Endothelial cell of umbilical vein (primary cell): Measurements from ENCODE around the gene MYO9B. TPM values are rescaled to one million over a fixed set of nuclear protein-coding genes. Genes with fewer than 3 reads are reported as not detected.

Experiments used
- BruUV-seq: library from RNA; stranded (reverse); fragments of 400-500 nt; replicated peaks from 2 replicates; lab custom pipeline; 2021; lab: Mats Ljungman, UMichigan
- CTCF ChIA-PET: fragments of 300-600, 350-600 bp; sonication (Branson Sonifier 250); formaldehyde crosslinking; loops from one replicate; lab custom pipeline; 2021; ENCODE audit warnings: antibody characterized with exemption, inconsistent platforms; lab: Charles Lee
- POLR2A ChIA-PET: fragments of 300-600, 350-600 bp; sonication (Branson Sonifier 250); formaldehyde crosslinking; loops from one replicate; lab custom pipeline; 2021; ENCODE audit warnings: antibody characterized with exemption, inconsistent platforms; lab: Charles Lee
- DNase-seq: peaks from one replicate; pipeline ENCODE4 v3.0.0-alpha.2; 2011; ENCODE audit warnings: low read depth, low spot score
- FAIRE-seq: peaks from 2 replicates; lab custom pipeline; 2011; peaks lifted over from hg19 to GRCh38; lab: Jason Lieb, UNC
- H2AFZ ChIP-seq: 2 replicates; pipeline ENCODE4 v1.6.0; 2012; ENCODE audit warnings: low read depth, low read length, control low read depth, inconsistent platforms
- H3K27ac ChIP-seq: 2 replicates; pipeline ENCODE4 v1.5.1; 2011; ENCODE audit warnings: low read depth, mild to moderate bottlenecking, control low read depth, low read length, moderate library complexity; ENCODE audit not compliant: insufficient read depth
- H3K27me3 ChIP-seq, 2 experiments: 2 replicates each; pipeline versions ENCODE4 v1.6.0 to v1.6.1; 2011; ENCODE audit warnings: low read length in 2 of 2, mixed read lengths in 1 of 2; ENCODE audit not compliant: control insufficient read depth in 2 of 2, insufficient read depth in 2 of 2
- H3K36me3 ChIP-seq, 2 experiments: 2 replicates in 1 of 2; 3 replicates in 1 of 2; pipeline ENCODE4 v1.5.1; 2011; ENCODE audit warnings: low read length in 2 of 2, mild to moderate bottlenecking in 1 of 2, moderate library complexity in 1 of 2; ENCODE audit not compliant: control insufficient read depth in 2 of 2, insufficient read depth in 2 of 2; ENCODE audit errors: extremely low read depth in 1 of 2
- H3K4me1 ChIP-seq: 3 replicates; pipeline ENCODE4 v1.5.1; 2011; ENCODE audit warnings: mild to moderate bottlenecking, low read length; ENCODE audit not compliant: control insufficient read depth, insufficient read depth; ENCODE audit errors: extremely low read depth
- H3K4me2 ChIP-seq: 2 replicates; pipeline ENCODE4 v1.6.1; 2011; ENCODE audit warnings: low read length, control low read depth, mixed read lengths; ENCODE audit not compliant: insufficient read depth
- H3K4me3 ChIP-seq, 3 experiments: fragments of 200-600 bp in 1 of 3; sonication (generic), shearing (Covaris generic) in 1 of 3; replicated peaks in 1 of 3; 2 replicates each; pipeline ENCODE4 v1.5.1; 2011 to 2016; ENCODE audit warnings: control low read depth in 3 of 3, low read length in 3 of 3, mild to moderate bottlenecking in 2 of 3, inconsistent platforms in 1 of 3, low read depth in 1 of 3, moderate library complexity in 1 of 3; ENCODE audit not compliant: insufficient read depth in 1 of 3
- H3K79me2 ChIP-seq: 2 replicates; pipeline ENCODE4 v1.6.0; 2012; ENCODE audit warnings: low read length, inconsistent platforms; ENCODE audit not compliant: control insufficient read depth, insufficient read depth
- H3K9ac ChIP-seq: replicated peaks from 2 replicates; pipeline ENCODE3; 2011; ENCODE audit warnings: low read length, control low read depth; ENCODE audit not compliant: insufficient read depth; ENCODE audit errors: extremely low read depth
- H3K9me1 ChIP-seq: replicated peaks from 3 replicates; pipeline ENCODE4 v1.6.0; 2011; ENCODE audit warnings: mild to moderate bottlenecking, low read length; ENCODE audit not compliant: control insufficient read depth, insufficient read depth; ENCODE audit errors: extremely low read depth
- H3K9me3 ChIP-seq: replicated peaks from 2 replicates; pipeline ENCODE4 v1.5.1; 2012; ENCODE audit warnings: low read length, inconsistent platforms; ENCODE audit not compliant: control insufficient read depth, insufficient read depth
- H4K20me1 ChIP-seq: replicated peaks from 2 replicates; pipeline ENCODE3; 2011; ENCODE audit warnings: mild to moderate bottlenecking, low read length; ENCODE audit not compliant: control insufficient read depth, insufficient read depth; ENCODE audit errors: extremely low read depth
- EZH2 ChIP-seq: IDR thresholded peaks from 2 replicates; pipeline ENCODE4 v1.6.1; 2012; ENCODE audit warnings: borderline replicate concordance, low read depth, mild to moderate bottlenecking, moderate library complexity, low read length, inconsistent platforms; ENCODE audit not compliant: severe bottlenecking
- FOS ChIP-seq: IDR thresholded peaks from 2 replicates; pipeline ENCODE4 v1.6.1; 2011; ENCODE audit warnings: mild to moderate bottlenecking, low read length, moderate library complexity, borderline replicate concordance; ENCODE audit not compliant: insufficient read depth
- GATA2 ChIP-seq: IDR thresholded peaks from 2 replicates; pipeline ENCODE4 v1.7.0; 2011; ENCODE audit warnings: low read depth, mild to moderate bottlenecking, moderate library complexity, mixed read lengths, low read length; ENCODE audit not compliant: insufficient read length, insufficient read depth
- JUN ChIP-seq: IDR thresholded peaks from 2 replicates; pipeline ENCODE4 v1.6.1; 2011; ENCODE audit warnings: borderline replicate concordance, low read depth; ENCODE audit not compliant: insufficient read length, insufficient read depth
- MYC ChIP-seq: IDR thresholded peaks from one replicate; pipeline ENCODE4 v1.6.1; 2011; ENCODE audit warnings: mild to moderate bottlenecking, low read depth, low read length
- POLR2A ChIP-seq: IDR thresholded peaks from 2 replicates; pipeline ENCODE4 v1.6.1; 2012; ENCODE audit warnings: low read depth, mild to moderate bottlenecking, control low read depth, low read length
- POLR2AphosphoS5 ChIP-seq: IDR thresholded peaks from 2 replicates; pipeline ENCODE4 v1.6.1; 2012; ENCODE audit warnings: low read depth, mild to moderate bottlenecking, control low read depth, low read length, moderate library complexity; ENCODE audit not compliant: insufficient read depth
- dilution Hi-C: fragments of 300-500 bp; cut with MboI; formaldehyde crosslinking; loops from one replicate; pipeline ENCODE4 v1.15.0; 2019; ENCODE audit warnings: low sequenced_read_pairs; ENCODE audit not compliant: extremely low pct_ligation_motif_present
- intact Hi-C: fragments of 100-400 bp; cut with micrococcal nuclease; formaldehyde crosslinking; loops from one replicate; pipeline ENCODE4 v1.10.0; 2022
- polyA plus RNA-seq, 4 experiments: library from polyadenylated mRNA; depleted of rRNA in 3 of 4; stranded (reverse) in 3 of 4; unstranded in 1 of 4; fragments of >200 nt; gene quantifications; 2 replicates each; pipeline versions ENCODE4 v1.2.1 to v1.2.3, GENCODE V29; 2011 to 2012; ENCODE audit warnings: missing spikeins in 1 of 4
- total RNA-seq: library from RNA; stranded (reverse); gene quantifications from 2 replicates; pipeline ENCODE4 v1.2.3, GENCODE V29; 2021
- TF ChIP-seq, protein P1 (sequence below): IDR thresholded peaks from 2 replicates; pipeline ENCODE4 v1.6.1; 2011; ENCODE audit not compliant: insufficient read depth, insufficient read length
- TF ChIP-seq, protein P2 (sequence below), 2 donors: IDR thresholded peaks; 1 replicate in 1 of 2; 2 replicates in 1 of 2; pipeline ENCODE4 v1.5.1; 2011; ENCODE audit warnings: low read length in 2 of 2, mild to moderate bottlenecking in 2 of 2, moderate library complexity in 2 of 2, control low read depth in 1 of 2, inconsistent platforms in 1 of 2, low read depth in 1 of 2; ENCODE audit not compliant: insufficient read depth in 1 of 2; ENCODE audit errors: extremely low read depth in 1 of 2

MYO9B gene
- total and polyA plus RNA-seq, 2 donors (not counting 3 experiments of a cell fraction or from before 2014, with no cell fraction given): 64.4 to 119 TPM

DNA sequence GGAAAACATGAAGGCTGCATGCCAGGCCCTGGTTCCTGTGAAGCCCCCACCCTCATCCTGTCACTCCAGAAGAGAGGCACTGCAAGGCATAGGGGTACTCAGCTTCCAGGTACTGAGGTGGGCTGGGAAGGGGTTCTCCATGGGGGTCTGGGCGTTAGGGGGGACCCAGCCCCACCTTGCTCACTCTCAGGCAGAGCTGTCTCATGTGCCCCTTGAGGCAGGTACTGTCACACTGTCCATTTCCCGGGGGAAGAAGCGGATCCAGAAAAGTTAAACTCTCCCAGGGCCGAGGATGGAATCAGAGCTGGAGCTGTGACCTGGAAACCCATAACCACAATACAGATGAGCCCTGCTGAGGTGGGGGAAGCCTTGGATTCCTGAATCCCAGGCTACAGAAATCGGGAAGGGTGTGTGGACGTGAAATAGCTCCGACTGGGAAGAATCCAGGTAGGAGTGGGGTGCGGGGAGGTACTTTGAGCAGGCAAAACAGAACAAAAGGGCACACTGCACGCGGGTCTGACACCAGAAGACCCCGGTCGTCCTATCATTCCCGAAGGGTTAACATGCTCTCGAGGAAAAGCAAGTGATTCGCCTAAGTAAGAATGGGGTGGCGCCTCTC lies 139.0 kb downstream of the MYO9B start:
- ChIA-PET POLR2A (interaction anchor here (1.3 kb wide), 1 partner anchor 52 kb away, joined by 5 read pairs; the partner anchor contains the start of gene BABAM1), CTCF (interaction anchor here (1.1 to 2.3 kb wide), 5 partner anchors 9 to 91 kb away, joined by 3 to 16 read pairs (median 4); partner anchors contain the start of gene MRPL34)
- Histone ChIP-seq H3K9ac (peak overlapping the region; percentile 87), H3K79me2 (no peaks in the 10 kb centered on the region), H3K36me3 (peaks cover 0 to 20% of the 10 kb centered on the region in 2 experiments), H3K27me3 (no peaks in the 10 kb centered on the region), H2AFZ (peak overlapping the region; percentile 83), H3K4me3 (peak overlapping the region; percentile 2 to 66 (median 54)), H3K4me1 (peaks cover 7% of the 10 kb centered on the region), H3K4me2 (peak overlapping the region; percentile 84), H4K20me1 (no peaks in the 10 kb centered on the region), H3K9me3 (no peaks in the 10 kb centered on the region), H3K9me1 (no peaks in the 10 kb centered on the region), H3K27ac (peak overlapping the region; percentile 88)
- FAIRE-seq: no peak
- dilution Hi-C loops (no loop called here), intact Hi-C loops (loop anchor here (1.0 kb wide), 1 partner anchor 12 kb away; the partner anchor contains the start of gene OCEL1)
- TF ChIP-seq, protein P1, sequence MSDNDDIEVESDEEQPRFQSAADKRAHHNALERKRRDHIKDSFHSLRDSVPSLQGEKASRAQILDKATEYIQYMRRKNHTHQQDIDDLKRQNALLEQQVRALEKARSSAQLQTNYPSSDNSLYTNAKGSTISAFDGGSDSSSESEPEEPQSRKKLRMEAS: no peak
- no peak for TF ChIP-seq POLR2AphosphoS5
- no peak for TF ChIP-seq EZH2
- no peak for TF ChIP-seq FOS
- no peak for TF ChIP-seq GATA2
- no peak for TF ChIP-seq JUN
- TF ChIP-seq MYC: no peak
- TF ChIP-seq POLR2A: no peak
- TF ChIP-seq, protein P2, sequence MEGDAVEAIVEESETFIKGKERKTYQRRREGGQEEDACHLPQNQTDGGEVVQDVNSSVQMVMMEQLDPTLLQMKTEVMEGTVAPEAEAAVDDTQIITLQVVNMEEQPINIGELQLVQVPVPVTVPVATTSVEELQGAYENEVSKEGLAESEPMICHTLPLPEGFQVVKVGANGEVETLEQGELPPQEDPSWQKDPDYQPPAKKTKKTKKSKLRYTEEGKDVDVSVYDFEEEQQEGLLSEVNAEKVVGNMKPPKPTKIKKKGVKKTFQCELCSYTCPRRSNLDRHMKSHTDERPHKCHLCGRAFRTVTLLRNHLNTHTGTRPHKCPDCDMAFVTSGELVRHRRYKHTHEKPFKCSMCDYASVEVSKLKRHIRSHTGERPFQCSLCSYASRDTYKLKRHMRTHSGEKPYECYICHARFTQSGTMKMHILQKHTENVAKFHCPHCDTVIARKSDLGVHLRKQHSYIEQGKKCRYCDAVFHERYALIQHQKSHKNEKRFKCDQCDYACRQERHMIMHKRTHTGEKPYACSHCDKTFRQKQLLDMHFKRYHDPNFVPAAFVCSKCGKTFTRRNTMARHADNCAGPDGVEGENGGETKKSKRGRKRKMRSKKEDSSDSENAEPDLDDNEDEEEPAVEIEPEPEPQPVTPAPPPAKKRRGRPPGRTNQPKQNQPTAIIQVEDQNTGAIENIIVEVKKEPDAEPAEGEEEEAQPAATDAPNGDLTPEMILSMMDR (IDR thresholded peaks at IDR 0.05; ENCODE audit: extremely low read depth in 1 of 2, insufficient read depth in 1 of 2, low read depth in 1 of 2, low read length in 2 of 2): no peak
- BruUV-seq: TSS peak; percentile 92
- peak; percentile 11 for DNase-seq
